Caco-2 (cell line): Measurements from ENCODE around the gene FRMD4B. TPM values are rescaled to one million over a fixed set of nuclear protein-coding genes. Genes with fewer than 3 reads are reported as not detected.

Experiments used
- BruUV-seq: library from RNA; stranded (reverse); fragments of 400-500 nt; replicated peaks from 2 replicates; lab custom pipeline; 2021; lab: Mats Ljungman, UMichigan
- CTCF ChIA-PET: fragments of 300-600 bp; sonication (Branson Sonifier 250); formaldehyde crosslinking; loops from one replicate; lab custom pipeline; 2022; ENCODE audit warnings: antibody characterized with exemption; lab: Charles Lee
- POLR2A ChIA-PET: fragments of 300-600 bp; sonication (Branson Sonifier 250); formaldehyde crosslinking; loops from one replicate; lab custom pipeline; 2022; ENCODE audit warnings: antibody characterized with exemption; lab: Charles Lee
- DNase-seq, 2 experiments: peaks; one replicate each; pipeline versions ENCODE4 v3.0.0 to v3.0.0-alpha.2; 2020 to 2022
- H3K27me3 ChIP-seq: replicated peaks from 2 replicates; pipeline ENCODE4 v1.6.0; 2011; ENCODE audit warnings: low read length; ENCODE audit not compliant: control insufficient read depth, insufficient read depth
- H3K36me3 ChIP-seq: 2 replicates; pipeline ENCODE4 v1.5.1; 2011; ENCODE audit warnings: low read length; ENCODE audit not compliant: control insufficient read depth, insufficient read depth
- H3K4me1 ChIP-seq: fragments of 250-450 bp; sonication (Bioruptor Pico); 2 replicates; pipeline ENCODE4 v1.5.1; 2020; ENCODE audit warnings: mild to moderate bottlenecking
- H3K4me3 ChIP-seq: 2 replicates; pipeline ENCODE4 v1.5.1; 2011; ENCODE audit warnings: low read depth, mild to moderate bottlenecking, control low read depth, low read length
- H3K9me3 ChIP-seq: fragments of 250-450 bp; sonication (Bioruptor Pico); 2 replicates; pipeline ENCODE4 v1.5.1; 2020; ENCODE audit warnings: mild to moderate bottlenecking, moderate library complexity
- H3K27ac Mint-ChIP-seq: one replicate; pipeline ENCODE4 v1.8.0; 2022; ENCODE audit warnings: mixed read lengths; ENCODE audit not compliant: unreplicated experiment
- H3K27me3 Mint-ChIP-seq: one replicate; pipeline ENCODE4 v1.8.0; 2022; ENCODE audit warnings: mixed read lengths; ENCODE audit not compliant: insufficient read depth, unreplicated experiment
- H3K36me3 Mint-ChIP-seq: one replicate; pipeline ENCODE4 v1.8.0; 2022; ENCODE audit warnings: mild to moderate bottlenecking, mixed read lengths; ENCODE audit not compliant: insufficient read depth, unreplicated experiment
- H3K4me1 Mint-ChIP-seq: one replicate; pipeline ENCODE4 v1.8.0; 2022; ENCODE audit warnings: low read depth, mixed read lengths; ENCODE audit not compliant: unreplicated experiment
- H3K4me3 Mint-ChIP-seq: one replicate; pipeline ENCODE4 v1.8.0; 2022; ENCODE audit warnings: mild to moderate bottlenecking, moderate library complexity, mixed read lengths; ENCODE audit not compliant: unreplicated experiment
- H3K9me3 Mint-ChIP-seq: one replicate; pipeline ENCODE4 v1.8.0; 2022; ENCODE audit warnings: mixed read lengths; ENCODE audit not compliant: unreplicated experiment
- intact Hi-C: fragments of 100-400 bp; cut with micrococcal nuclease; formaldehyde crosslinking; loops from one replicate; pipeline ENCODE4 v1.10.0; 2022; ENCODE audit not compliant: unreplicated experiment
- total RNA-seq: library from RNA; stranded (reverse); gene quantifications from 2 replicates; pipeline ENCODE4 v1.2.3, GENCODE V29; 2022
- TF ChIP-seq, protein P1 (sequence below), 2 experiments: fragments of 200-600 bp in 1 of 2; IDR thresholded peaks; 1 replicate in 1 of 2; 2 replicates in 1 of 2; pipeline versions ENCODE4 v1.5.1 to v1.8.0; 2011 to 2022; ENCODE audit warnings: antibody characterized with exemption in 1 of 2, control low read depth in 1 of 2, inconsistent platforms in 1 of 2, low read depth in 1 of 2, low read length in 1 of 2, mild to moderate bottlenecking in 1 of 2, moderate library complexity in 1 of 2; ENCODE audit not compliant: insufficient read depth in 1 of 2, severe bottlenecking in 1 of 2, unreplicated experiment in 1 of 2

The FRMD4B gene
- total RNA-seq, 1 experiment from 2014 or later = 47.5 TPM

DNA sequence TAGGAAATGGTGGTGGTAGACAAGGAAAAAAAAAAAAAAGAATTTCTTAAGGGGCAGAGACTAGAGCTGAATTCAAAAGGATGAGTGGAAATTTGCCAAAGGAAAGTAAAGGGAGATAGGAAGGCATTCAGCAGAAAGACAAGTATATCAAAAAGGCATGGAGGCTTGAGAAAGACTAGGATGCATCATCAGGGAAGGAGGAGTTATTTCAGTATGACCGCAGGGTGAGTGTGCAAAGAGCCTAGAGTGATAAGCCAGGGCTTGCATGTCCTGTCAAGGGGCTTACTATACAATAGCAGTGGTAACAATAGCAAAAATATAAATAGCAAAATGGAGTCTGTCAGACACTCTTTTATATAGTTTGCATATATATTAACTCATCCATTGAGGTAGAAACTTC, 112.0 kb downstream of the FRMD4B start:
- intact Hi-C loops = no loop called here
- no TSS peak for BruUV-seq
- CTCF ChIA-PET = no interaction called here
- H3K36me3 ChIP-seq = no peaks in the 10 kb centered on the region
- H3K27me3 ChIP-seq = no peaks in the 10 kb centered on the region
- H3K4me3 ChIP-seq = no peak overlapping the region
- peaks cover 18% of the 10 kb centered on the region for H3K4me1 Mint-ChIP-seq
- H3K9me3 Mint-ChIP-seq = no peaks in the 10 kb centered on the region
- no peak for DNase-seq
- H3K4me3 Mint-ChIP-seq = no peak overlapping the region
- H3K27me3 Mint-ChIP-seq = no peaks in the 10 kb centered on the region
- H3K9me3 ChIP-seq = no peaks in the 10 kb centered on the region
- POLR2A ChIA-PET = no interaction called here
- H3K36me3 Mint-ChIP-seq = no peaks in the 10 kb centered on the region
- TF ChIP-seq, protein P1, sequence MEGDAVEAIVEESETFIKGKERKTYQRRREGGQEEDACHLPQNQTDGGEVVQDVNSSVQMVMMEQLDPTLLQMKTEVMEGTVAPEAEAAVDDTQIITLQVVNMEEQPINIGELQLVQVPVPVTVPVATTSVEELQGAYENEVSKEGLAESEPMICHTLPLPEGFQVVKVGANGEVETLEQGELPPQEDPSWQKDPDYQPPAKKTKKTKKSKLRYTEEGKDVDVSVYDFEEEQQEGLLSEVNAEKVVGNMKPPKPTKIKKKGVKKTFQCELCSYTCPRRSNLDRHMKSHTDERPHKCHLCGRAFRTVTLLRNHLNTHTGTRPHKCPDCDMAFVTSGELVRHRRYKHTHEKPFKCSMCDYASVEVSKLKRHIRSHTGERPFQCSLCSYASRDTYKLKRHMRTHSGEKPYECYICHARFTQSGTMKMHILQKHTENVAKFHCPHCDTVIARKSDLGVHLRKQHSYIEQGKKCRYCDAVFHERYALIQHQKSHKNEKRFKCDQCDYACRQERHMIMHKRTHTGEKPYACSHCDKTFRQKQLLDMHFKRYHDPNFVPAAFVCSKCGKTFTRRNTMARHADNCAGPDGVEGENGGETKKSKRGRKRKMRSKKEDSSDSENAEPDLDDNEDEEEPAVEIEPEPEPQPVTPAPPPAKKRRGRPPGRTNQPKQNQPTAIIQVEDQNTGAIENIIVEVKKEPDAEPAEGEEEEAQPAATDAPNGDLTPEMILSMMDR (IDR thresholded peaks at IDR 0.05; ENCODE audit: insufficient read depth in 1 of 2, low read depth in 1 of 2, low read length in 1 of 2, severe bottlenecking in 1 of 2, unreplicated experiment in 1 of 2) = no peak
- H3K4me1 ChIP-seq = peaks cover 17% of the 10 kb centered on the region
- no peak overlapping the region for H3K27ac Mint-ChIP-seq

DNA sequence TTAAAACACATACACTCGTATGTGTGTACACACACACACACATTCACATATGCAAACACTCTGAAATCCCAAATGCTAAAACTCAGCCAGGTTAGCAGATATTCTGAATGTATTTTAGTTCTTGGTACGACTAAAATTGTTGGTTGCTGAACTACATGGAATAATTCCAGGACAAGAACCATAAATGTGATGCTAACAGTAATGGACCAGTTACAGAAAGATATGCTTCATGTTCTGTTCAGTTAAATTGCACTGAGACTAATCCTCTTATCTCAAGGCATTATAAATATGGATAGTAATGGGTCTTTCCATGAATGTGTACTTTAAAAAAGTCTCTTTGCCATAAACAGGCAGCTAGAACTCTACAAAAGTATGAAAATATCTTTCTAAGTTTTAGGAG, 113.3 kb downstream of the FRMD4B start:
- TF ChIP-seq, protein P1 (IDR thresholded peaks at IDR 0.05; ENCODE audit: insufficient read depth in 1 of 2, low read depth in 1 of 2, low read length in 1 of 2, severe bottlenecking in 1 of 2, unreplicated experiment in 1 of 2) = no peak
- BruUV-seq = no TSS peak
- intact Hi-C loops = no loop called here
- CTCF ChIA-PET = no interaction called here
- Histone ChIP-seq H3K9me3 (no peaks in the 10 kb centered on the region), H3K36me3 (no peaks in the 10 kb centered on the region), H3K4me3 (no peak overlapping the region), H3K27me3 (no peaks in the 10 kb centered on the region), H3K4me1 (peaks cover 13% of the 10 kb centered on the region)
- POLR2A ChIA-PET = no interaction called here
- H3K4me3 Mint-ChIP-seq = no peak overlapping the region
- H3K9me3 Mint-ChIP-seq = no peaks in the 10 kb centered on the region
- no peaks in the 10 kb centered on the region for H3K36me3 Mint-ChIP-seq
- no peak overlapping the region for H3K27ac Mint-ChIP-seq
- H3K27me3 Mint-ChIP-seq = no peaks in the 10 kb centered on the region
- DNase-seq = no peak
- H3K4me1 Mint-ChIP-seq = peaks cover 18% of the 10 kb centered on the region

DNA sequence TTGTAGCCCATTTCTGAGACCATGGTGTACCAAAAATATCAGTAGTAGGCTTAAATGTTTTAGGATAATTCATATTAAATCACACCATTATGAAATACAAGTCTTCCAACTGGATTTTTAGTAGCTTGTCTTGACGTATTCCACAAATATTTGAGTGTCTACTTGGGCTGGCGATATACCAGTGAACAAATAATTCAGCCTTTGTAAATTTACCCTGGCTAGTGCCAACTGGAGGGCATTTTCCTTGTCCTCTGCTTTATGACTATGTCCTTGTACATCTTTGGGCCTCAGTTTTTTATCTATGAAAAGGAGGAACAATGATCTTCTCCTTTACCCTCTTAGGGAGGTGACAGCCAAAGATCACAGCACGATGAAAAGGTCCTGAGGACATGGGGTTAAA, 114.8 kb downstream of the FRMD4B start:
- Histone ChIP-seq H3K36me3 (no peaks in the 10 kb centered on the region), H3K9me3 (no peaks in the 10 kb centered on the region), H3K4me1 (peaks cover 1% of the 10 kb centered on the region; the same call in 1 of the 2 replicates), H3K4me3 (no peak overlapping the region), H3K27me3 (no peaks in the 10 kb centered on the region)
- H3K4me1 Mint-ChIP-seq = peaks cover 8% of the 10 kb centered on the region
- no peak overlapping the region for H3K27ac Mint-ChIP-seq
- TF ChIP-seq, protein P1 (IDR thresholded peaks at IDR 0.05; ENCODE audit: insufficient read depth in 1 of 2, low read depth in 1 of 2, low read length in 1 of 2, severe bottlenecking in 1 of 2, unreplicated experiment in 1 of 2) = no peak
- DNase-seq = no peak
- CTCF ChIA-PET = no interaction called here
- H3K9me3 Mint-ChIP-seq = no peaks in the 10 kb centered on the region
- H3K4me3 Mint-ChIP-seq = no peak overlapping the region
- BruUV-seq = no TSS peak
- no peaks in the 10 kb centered on the region for H3K36me3 Mint-ChIP-seq
- intact Hi-C loops = no loop called here
- POLR2A ChIA-PET = no interaction called here
- H3K27me3 Mint-ChIP-seq = no peaks in the 10 kb centered on the region
